Astrocyte (in vitro differentiated cells and primary cell): ENCODE data around the gene LARGE1. TPM values are rescaled to one million over a fixed set of nuclear protein-coding genes. Genes with fewer than 3 reads are reported as not detected.

Experiments
- DNase-seq: peaks from one replicate; pipeline ENCODE4 v3.0.0-alpha.2; 2010; ENCODE audit warnings: low read depth
- FAIRE-seq: peaks from 2 replicates; lab custom pipeline; 2011; peaks lifted over from hg19 to GRCh38; lab: Jason Lieb, UNC
- H2AFZ ChIP-seq: 2 replicates; pipeline ENCODE4 v1.6.0; 2012; ENCODE audit warnings: low read depth, low read length, inconsistent platforms
- H3K27ac ChIP-seq: 2 replicates; pipeline ENCODE4 v1.5.1; 2011; ENCODE audit warnings: low read depth, low read length, inconsistent platforms
- H3K27me3 ChIP-seq: 2 replicates; pipeline ENCODE4 v1.6.0; 2011; ENCODE audit warnings: low read length, inconsistent platforms; ENCODE audit not compliant: insufficient read depth
- H3K36me3 ChIP-seq: 2 replicates; pipeline ENCODE4 v1.5.1; 2011; ENCODE audit warnings: low read length, inconsistent platforms; ENCODE audit not compliant: insufficient read depth
- H3K4me1 ChIP-seq: 2 replicates; pipeline ENCODE4 v1.5.1; 2011; ENCODE audit warnings: low read length, inconsistent platforms; ENCODE audit not compliant: insufficient read depth
- H3K4me2 ChIP-seq: 2 replicates; pipeline ENCODE4 v1.6.0; 2012; ENCODE audit warnings: low read length, inconsistent platforms
- H3K4me3 ChIP-seq: 2 replicates; pipeline ENCODE4 v1.5.1; 2011; ENCODE audit warnings: low read depth, mild to moderate bottlenecking, low read length, inconsistent platforms; ENCODE audit not compliant: insufficient read depth
- H3K79me2 ChIP-seq: 2 replicates; pipeline ENCODE4 v1.6.0; 2012; ENCODE audit warnings: mild to moderate bottlenecking, low read length, inconsistent platforms; ENCODE audit not compliant: insufficient read depth
- H3K9ac ChIP-seq: 2 replicates; pipeline ENCODE4 v1.6.0; 2012; ENCODE audit warnings: mild to moderate bottlenecking, low read length, inconsistent platforms
- H3K9me3 ChIP-seq: 2 replicates; pipeline ENCODE4 v1.5.1; 2012; ENCODE audit warnings: low read depth, mild to moderate bottlenecking, low read length, inconsistent platforms; ENCODE audit not compliant: insufficient read depth
- H4K20me1 ChIP-seq: 2 replicates; pipeline ENCODE4 v1.6.0; 2012; ENCODE audit warnings: low read length, inconsistent platforms; ENCODE audit not compliant: insufficient read depth
- H3K27ac Mint-ChIP-seq: one replicate; pipeline ENCODE4 v1.8.0; 2021; ENCODE audit warnings: mild to moderate bottlenecking, mixed read lengths; ENCODE audit not compliant: unreplicated experiment
- H3K27me3 Mint-ChIP-seq: one replicate; pipeline ENCODE4 v1.8.0; 2021; ENCODE audit warnings: low read depth, mixed read lengths; ENCODE audit not compliant: unreplicated experiment
- H3K36me3 Mint-ChIP-seq: one replicate; pipeline ENCODE4 v1.8.0; 2021; ENCODE audit warnings: low read depth, mixed read lengths; ENCODE audit not compliant: unreplicated experiment
- H3K4me1 Mint-ChIP-seq: one replicate; pipeline ENCODE4 v1.8.0; 2021; ENCODE audit warnings: low read depth, mixed read lengths; ENCODE audit not compliant: unreplicated experiment
- H3K4me3 Mint-ChIP-seq: one replicate; pipeline ENCODE4 v1.8.0; 2021; ENCODE audit warnings: mild to moderate bottlenecking, moderate library complexity, mixed read lengths; ENCODE audit not compliant: unreplicated experiment
- H3K9me3 Mint-ChIP-seq: one replicate; pipeline ENCODE4 v1.8.0; 2021; ENCODE audit warnings: mild to moderate bottlenecking, mixed read lengths; ENCODE audit not compliant: unreplicated experiment
- CTCF ChIP-seq: IDR thresholded peaks from 2 replicates; pipeline ENCODE4 v1.5.1; 2011; ENCODE audit warnings: low read depth, mild to moderate bottlenecking, inconsistent platforms, low read length, moderate library complexity; ENCODE audit not compliant: insufficient read depth
- EZH2 ChIP-seq: IDR thresholded peaks from 2 replicates; pipeline ENCODE4 v1.6.1; 2012; ENCODE audit warnings: mild to moderate bottlenecking, low read length, inconsistent platforms; ENCODE audit not compliant: insufficient read depth
- total RNA-seq: library from RNA; stranded (reverse); gene quantifications from 2 replicates; pipeline ENCODE4 v1.2.1, GENCODE V29; 2021

Gene LARGE1
- total RNA-seq, 1 donor from 2014 or later = 92.6 TPM

- Histone ChIP-seq H3K27ac (no peak overlapping the region), H3K4me3 (no peak overlapping the region), H3K79me2 (peaks cover 17% of the 10 kb centered on the region), H3K9me3 (no peaks in the 10 kb centered on the region), H3K4me1 (no peaks in the 10 kb centered on the region), H3K36me3 (no peaks in the 10 kb centered on the region), H3K4me2 (no peak overlapping the region), H4K20me1 (peaks cover 75% of the 10 kb centered on the region), H2AFZ (no peak overlapping the region), H3K27me3 (no peaks in the 10 kb centered on the region), H3K9ac (no peak overlapping the region)
- H3K36me3 Mint-ChIP-seq = peaks cover 15% of the 10 kb centered on the region
- H3K27me3 Mint-ChIP-seq = no peaks in the 10 kb centered on the region
- peaks cover 5% of the 10 kb centered on the region for H3K9me3 Mint-ChIP-seq
- FAIRE-seq (no peak), DNase-seq (no peak)
- peaks cover 20% of the 10 kb centered on the region for H3K4me1 Mint-ChIP-seq
- H3K4me3 Mint-ChIP-seq = no peak overlapping the region
- H3K27ac Mint-ChIP-seq = peak overlapping the region; percentile 21
- TF ChIP-seq EZH2 = no peak
- no peak for TF ChIP-seq CTCF
These were observed 26.2 kb downstream of the LARGE1 start for GRCh38 chr22:33894036-33894435.

- H3K36me3 ChIP-seq = no peaks in the 10 kb centered on the region
- Mint-ChIP-seq H3K9me3 (peaks cover 5% of the 10 kb centered on the region), H3K27ac (no peak overlapping the region), H3K27me3 (no peaks in the 10 kb centered on the region), H3K4me1 (peaks cover 20% of the 10 kb centered on the region), H3K36me3 (peaks cover 15% of the 10 kb centered on the region), H3K4me3 (no peak overlapping the region)
- no peak overlapping the region for H3K27ac ChIP-seq
- H2AFZ ChIP-seq = no peak overlapping the region
- no peak for TF ChIP-seq CTCF
- TF ChIP-seq EZH2 = no peak
- no peaks in the 10 kb centered on the region for H3K9me3 ChIP-seq
- H3K27me3 ChIP-seq = no peaks in the 10 kb centered on the region
- FAIRE-seq = no peak
- H3K4me1 ChIP-seq = no peaks in the 10 kb centered on the region
- H3K4me3 ChIP-seq = no peak overlapping the region
- no peak overlapping the region for H3K4me2 ChIP-seq
- peaks cover 71% of the 10 kb centered on the region for H4K20me1 ChIP-seq
- H3K9ac ChIP-seq = no peak overlapping the region
- peaks cover 12% of the 10 kb centered on the region for H3K79me2 ChIP-seq
- DNase-seq = no peak
These were observed 26.8 kb downstream of the LARGE1 start for GRCh38 chr22:33893512-33893911.

- H3K4me3 Mint-ChIP-seq = no peak overlapping the region
- H3K9me3 Mint-ChIP-seq = peaks cover 5% of the 10 kb centered on the region
- Histone ChIP-seq H3K9ac (no peak overlapping the region), H3K79me2 (peaks cover 12% of the 10 kb centered on the region), H3K9me3 (no peaks in the 10 kb centered on the region), H3K36me3 (no peaks in the 10 kb centered on the region), H3K27me3 (no peaks in the 10 kb centered on the region), H3K4me1 (no peaks in the 10 kb centered on the region), H2AFZ (no peak overlapping the region), H4K20me1 (peaks cover 61% of the 10 kb centered on the region), H3K4me3 (no peak overlapping the region), H3K4me2 (no peak overlapping the region), H3K27ac (no peak overlapping the region)
- H3K4me1 Mint-ChIP-seq = peaks cover 13% of the 10 kb centered on the region
- no peaks in the 10 kb centered on the region for H3K27me3 Mint-ChIP-seq
- no peak for FAIRE-seq
- no peak overlapping the region for H3K27ac Mint-ChIP-seq
- DNase-seq = no peak
- TF ChIP-seq CTCF (no peak), EZH2 (no peak)
- peaks cover 10% of the 10 kb centered on the region for H3K36me3 Mint-ChIP-seq
These were observed 28.3 kb downstream of the LARGE1 start for GRCh38 chr22:33891992-33892391.
